ENCODE data around the gene OTOA. TPM values are rescaled to one million over a fixed set of nuclear protein-coding genes. Genes with fewer than 3 reads are reported as not detected.
"Not testable (repeated sequence)": the region's sequence is repeated elsewhere in the genome, so short reads cannot be mapped to it uniquely, and the experiment has no call there.

OTOA gene
- total RNA-seq, 1 experiment from 2014 or later, result not detected

DNA sequence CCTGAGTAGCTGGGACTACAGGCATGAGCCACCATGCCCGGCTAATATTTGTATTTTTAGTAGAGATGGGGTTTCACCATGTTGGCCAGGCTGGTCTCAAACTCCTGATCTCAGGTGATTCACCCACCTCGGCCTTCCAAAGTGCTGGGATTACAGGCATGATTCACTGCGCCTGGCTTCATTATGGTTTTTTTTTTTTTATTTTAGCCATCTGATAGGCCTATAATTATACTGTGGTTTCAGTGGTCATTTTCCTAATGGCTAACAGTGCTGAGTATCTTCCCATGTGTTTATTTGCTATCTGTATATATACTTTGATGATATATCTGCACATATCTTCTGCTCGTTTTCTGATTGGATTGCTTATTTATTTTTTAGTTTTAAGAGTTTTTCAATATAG lies 10.7 kb downstream of the OTOA start:
- DNase-seq (ENCODE audit: low spot score), result peak; percentile 34

DNA sequence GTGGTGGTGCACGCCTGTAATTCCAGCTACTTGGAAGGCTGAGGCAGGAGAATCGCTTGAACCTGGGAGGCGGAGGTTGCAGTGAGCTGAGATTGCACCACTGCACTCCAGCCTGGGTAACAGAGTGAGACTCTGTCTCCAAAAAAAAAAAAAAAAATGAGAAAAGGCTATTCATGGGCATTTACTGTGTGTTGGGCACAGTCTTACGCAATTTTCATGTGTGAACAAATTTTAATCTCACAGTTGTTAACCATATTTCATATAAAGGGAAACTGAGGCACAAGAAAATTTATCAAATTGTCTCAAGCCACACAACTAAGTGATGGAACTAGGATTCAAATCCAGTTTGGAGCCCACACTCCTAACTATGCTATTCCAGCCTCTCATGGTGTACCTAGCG lies 16.9 kb downstream of the OTOA start:
- DNase-seq (ENCODE audit: low spot score), result not testable (repeated sequence)

DNA sequence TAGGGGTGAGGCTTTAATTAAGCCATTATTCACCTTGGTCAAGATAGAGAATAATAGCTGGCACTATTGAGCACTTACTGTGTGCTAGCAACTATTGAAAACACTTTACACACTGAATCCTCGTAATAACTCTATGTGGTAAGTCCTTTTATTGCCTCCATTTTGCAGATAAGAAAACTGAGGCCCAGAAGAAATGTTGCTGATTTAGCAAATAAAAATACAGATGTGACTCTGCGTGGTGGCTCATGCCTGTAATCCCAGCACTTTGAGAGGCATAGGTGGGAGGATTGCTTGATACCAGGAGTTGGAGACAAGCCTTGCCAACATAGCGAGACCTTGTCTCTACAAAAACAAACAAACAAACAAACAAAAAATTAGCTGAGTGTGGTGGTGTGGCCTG lies 19.4 kb downstream of the OTOA start:
- DNase-seq (ENCODE audit: low spot score), result no peak

DNA sequence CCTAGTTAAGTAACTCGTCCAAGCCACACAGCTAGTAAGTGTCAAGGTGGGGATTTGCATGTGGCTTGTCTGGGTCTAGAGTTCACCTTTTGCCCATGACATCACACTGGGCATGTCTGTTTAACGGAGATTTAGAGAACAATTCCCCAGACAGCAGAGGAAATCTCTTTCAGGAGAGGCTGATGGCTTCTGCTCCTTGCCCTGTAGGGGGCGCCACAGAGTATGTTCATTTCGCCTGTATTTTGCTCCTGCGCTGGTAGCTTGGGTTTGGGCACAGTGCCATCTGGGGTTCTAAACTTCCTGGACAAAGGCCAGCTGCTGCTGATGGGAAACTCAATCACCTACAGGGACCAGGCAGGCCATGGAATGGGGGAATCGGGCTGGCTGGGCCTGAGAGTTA lies 20.4 kb downstream of the OTOA start:
- DNase-seq (ENCODE audit: low spot score), result no peak

DNA sequence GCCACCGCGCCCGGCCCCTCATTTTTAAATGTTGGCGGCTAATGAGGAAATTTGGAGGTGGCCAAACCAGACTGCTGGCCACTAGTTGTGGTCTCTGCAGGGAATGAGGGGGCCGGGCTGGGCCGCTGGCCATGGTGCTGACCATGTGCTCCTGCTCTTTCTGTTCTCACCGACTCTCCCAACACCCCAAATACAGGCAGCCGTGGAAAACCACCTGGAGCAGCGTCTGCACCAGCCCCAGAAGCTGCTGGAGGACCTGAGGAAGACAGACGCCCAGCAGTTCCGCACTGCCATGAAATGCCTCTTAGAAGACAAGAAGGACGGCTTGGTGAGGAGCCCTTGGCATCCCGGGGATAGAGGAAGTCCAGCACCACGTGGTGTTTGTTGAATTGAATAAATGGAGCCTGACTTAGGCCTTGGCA lies 21.3 kb downstream of the OTOA start:
- DNase-seq (ENCODE audit: low spot score), result no peak

DNA sequence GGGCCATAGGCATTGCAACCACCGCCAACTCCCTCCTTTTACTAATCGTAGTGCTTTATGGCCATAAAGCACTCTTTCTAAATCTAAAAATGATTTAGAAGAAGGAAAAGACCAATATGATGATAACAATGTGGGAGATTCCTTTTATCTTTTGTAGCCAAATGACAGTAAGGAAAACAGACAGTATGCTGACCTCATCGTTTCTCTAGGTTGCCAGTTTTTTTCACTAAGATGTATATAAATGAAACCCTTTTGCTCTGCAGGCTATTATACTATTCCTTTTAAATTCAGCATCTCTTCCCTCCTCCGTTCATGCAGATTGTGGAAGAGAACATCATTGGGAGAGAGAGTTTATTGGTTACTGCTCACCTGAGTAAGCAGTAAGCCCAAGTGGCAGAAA lies 25.3 kb downstream of the OTOA start:
- DNase-seq (ENCODE audit: low spot score), result no peak

DNA sequence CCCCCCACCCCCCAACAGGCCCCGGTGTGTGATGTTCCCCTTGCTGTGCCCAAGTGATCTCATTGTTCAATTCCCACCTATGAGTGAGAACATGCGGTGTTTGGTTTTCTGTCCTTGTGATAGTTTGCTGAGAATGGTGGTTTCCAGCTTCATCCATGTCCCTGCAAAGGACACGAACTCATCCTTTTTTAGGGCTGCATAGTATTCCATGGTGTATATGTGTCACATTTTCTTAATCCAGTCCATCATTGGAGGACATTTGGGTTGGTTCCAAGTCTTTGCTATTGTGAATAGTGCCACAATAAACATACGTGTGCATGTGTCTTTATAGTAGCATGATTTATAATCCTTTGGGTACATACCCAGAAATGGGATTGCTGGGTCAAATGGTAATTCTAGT lies 27.2 kb downstream of the OTOA start:
- not testable (repeated sequence) for DNase-seq (ENCODE audit: low spot score)

DNA sequence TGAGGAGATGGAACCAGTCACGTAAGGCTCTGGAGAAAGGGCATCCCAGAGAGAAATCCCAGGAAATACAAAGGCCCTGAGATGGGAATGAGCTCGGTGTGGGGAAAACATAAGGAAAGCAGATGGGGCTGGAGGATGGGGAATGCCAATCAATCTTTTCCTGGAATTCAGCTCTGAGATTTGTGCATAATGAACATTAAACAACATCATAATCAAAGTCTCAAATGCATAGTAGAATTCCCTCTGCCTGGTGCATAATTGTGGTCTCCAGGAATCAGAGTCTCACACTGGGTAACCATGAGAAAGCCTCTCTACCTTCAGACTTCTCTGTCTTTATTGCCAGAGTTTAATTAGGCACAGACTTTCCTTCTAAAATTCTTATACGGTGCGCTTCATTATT lies 30.8 kb downstream of the OTOA start:
- DNase-seq (ENCODE audit: low spot score), result no peak

DNA sequence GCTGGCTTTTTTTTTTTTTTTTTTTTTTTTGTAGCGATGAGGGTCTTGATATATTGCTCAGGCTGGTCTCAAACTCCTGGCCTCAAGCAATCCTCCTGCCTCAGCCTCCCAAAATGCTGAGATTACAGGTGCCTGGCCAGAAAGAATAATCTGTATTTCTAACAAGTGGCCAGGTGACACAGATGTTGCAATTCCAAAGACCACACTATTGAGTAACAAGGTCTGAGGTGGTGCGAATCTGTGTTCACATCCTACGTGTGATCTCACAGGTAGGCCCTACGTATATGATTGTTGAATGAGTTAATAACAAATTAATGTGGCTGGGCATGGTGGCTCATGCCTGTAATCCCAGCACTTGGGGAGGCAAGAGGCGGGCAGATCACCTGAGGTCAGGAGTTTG lies 33.3 kb downstream of the OTOA start:
- no peak for DNase-seq (ENCODE audit: low spot score)

DNA sequence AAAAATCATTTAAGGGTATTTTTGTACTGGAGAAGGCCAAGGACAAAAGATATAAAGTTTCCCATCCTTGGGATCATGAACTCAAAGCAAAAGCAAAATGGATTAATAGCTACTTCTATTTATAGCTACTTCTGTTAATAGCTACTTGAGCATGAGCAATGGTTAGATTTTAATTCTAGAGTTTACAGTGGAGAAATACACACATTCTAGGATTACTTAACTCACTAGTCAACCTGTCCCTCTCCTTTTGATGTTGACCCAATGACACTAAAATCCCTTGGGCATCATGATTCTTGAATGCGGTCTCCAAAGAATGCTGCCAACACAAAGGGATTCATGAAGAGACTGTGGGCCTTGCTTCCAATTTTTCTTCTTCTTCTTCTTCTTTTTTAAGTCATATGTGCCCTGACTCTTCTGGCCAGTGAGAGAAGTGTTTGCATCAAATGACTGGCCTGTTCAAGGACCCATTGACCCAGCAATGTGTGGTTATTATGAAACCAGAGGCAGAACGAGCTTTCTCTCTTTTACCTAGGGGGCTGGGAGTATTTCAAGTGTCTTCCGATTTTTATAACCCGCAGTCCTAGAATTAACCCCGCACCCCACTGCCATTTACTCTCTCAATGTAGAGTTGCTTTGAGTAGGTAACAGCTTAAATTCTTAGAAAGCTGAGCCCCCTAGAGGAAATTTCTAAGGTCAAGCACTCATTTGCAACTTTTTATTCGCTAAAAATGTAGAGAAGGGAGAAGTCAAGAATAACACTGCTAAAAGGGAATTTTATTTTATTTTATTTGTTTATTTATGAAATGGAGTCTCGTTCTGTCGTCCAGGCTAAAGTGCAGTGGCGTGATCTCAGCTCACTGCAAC lies 34.6 kb downstream of the OTOA start:
- no peak for DNase-seq (ENCODE audit: low spot score)

DNA sequence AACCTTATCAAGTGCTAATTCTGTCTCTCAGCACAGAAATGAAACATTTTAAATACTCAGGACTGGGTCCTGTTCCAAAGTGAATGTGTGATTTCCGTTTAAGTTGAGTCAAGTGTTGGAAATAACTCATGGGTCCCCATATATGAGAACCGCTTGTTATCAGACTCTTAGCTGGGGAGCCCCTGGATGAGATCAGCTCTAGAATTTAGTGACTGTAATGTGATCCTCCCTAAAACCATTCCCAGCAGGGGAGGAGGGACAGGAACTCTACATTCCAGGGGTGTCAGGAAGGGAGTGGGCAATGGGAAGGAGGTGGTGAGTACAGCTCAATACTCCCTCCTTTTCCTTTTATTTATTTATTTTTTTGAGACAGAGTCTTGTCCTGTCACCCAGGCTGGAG lies 37.5 kb downstream of the OTOA start:
- DNase-seq (ENCODE audit: low spot score), result no peak

DNA sequence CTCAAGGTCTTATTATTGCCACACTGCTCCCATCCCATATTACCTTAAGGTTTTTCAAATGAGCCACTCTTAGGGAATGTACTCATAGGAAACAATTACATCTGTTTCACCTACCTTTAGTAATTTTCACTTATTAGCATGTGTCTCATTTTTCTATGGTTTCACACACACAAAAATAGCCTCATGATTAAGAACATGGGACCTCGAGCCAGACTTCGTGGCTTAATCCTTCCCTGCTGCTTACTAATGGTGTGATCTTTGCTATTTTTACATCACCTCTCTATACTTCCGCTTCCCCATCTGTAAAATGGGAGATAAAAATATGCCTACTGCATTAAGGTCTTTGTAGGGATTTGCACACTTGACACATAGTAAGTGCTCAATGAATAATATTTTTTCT lies 38.5 kb downstream of the OTOA start:
- no peak for DNase-seq (ENCODE audit: low spot score)

DNA sequence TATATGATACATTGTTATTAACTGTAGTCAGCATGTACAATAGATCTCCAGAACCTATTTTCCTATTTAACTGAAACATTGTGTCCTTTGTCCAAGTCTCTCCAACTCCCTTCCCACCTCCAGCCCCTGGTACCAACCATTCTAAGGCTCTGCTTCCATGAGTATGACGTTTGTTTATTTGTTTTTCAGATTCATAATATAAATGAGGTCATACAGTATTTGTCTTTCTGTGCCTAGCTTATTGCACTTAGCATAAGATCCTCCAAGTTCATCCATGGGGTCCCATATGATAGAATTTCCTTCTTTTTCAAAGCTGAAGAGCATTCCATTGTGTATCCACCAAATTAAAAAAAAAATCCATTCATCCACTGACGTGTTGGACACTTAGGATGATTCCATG lies 39.4 kb downstream of the OTOA start:
- DNase-seq (ENCODE audit: low spot score), result no peak

DNA sequence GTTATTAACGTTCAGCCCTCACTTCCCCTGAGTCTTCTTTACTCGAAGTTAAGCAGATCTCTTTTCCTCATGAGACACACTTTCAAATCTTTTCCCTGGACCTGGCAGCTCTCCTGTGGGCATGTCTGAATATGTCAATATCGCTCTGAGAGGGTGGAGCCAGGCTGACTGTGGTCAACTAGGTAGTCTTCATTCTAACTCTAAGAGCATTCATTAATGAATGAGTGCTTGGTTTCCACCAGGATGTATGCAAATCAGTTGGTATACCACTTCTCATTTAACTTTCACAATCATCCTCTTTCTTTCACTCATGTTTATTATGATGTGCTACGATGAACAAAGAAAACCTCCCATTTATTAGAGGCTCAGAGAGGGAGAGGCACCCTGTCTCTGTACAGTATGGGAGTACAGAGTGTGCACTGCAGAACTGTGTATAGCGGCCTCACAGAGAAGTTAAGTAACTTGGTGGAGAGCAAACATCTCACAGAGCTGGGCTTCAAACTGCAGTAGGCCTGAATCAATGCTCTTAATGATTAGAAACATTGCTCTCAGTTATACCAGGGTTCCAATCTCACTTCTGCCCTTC lies 39.9 kb downstream of the OTOA start:
- no peak for DNase-seq (ENCODE audit: low spot score)

DNA sequence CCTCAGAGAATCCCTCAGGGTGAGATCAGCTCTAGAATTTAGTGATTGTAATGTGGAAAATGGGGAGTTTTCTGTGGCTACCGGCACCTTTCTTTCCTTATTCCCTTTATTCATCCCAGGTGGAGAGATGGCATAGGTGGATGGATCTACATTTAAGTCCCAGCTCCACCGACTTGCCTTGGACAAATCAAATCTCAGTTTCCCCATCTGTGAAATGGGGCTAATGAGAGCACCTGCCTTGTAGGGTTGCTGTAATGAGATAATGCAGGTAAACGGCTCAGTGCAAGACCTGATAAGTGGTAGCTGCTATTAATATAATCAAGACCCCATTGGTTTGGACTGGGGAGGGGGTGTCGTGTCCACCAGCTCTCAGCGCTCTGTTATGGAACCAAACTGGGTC lies 40.5 kb downstream of the OTOA start:
- no peak for DNase-seq (ENCODE audit: low spot score)

DNA sequence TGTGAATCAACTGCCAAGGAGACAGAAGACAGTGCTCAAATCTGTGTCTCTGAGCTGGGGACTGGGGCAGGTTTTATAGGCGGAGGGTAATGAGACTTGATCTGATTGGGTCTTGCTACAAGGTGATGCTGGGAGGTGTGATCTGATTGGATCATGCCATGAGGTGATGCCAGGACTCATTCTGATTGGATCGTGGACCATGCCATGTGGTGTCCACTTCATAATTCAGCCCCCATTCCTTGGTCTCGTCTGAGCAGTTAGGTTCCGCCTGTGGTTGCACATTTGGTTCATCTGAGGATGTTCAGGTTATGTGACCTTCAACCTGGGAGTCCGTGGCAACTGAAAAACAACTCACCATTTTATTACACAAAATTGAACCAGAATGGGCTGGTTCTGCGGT lies 41.0 kb downstream of the OTOA start:
- DNase-seq (ENCODE audit: low spot score), result no peak

DNA sequence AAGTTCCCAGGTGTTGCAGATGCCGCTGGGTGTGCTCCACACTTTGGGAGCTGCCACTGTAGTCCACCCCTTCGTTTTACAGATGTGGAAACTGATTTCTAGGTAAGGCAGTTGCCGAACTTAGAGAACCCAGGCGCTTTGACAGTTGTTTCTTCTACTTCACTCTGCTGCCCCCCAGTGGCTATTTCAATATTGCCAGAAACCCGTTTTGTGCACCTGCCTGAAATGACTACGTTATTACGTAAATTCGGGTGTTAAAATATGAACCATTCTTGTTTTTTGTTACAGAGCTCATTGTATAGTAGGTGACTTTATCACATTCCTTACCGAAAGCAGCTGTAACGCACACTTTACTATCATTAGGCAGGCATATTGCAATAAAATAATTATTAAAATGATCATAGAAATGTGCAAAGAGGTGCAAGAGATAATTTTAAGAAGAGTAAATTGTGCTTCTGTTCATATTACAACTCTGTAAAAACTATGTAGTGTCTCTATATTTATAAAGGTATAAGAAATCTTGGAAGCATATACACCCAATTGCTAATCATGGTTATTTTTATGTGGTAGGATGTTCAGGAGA lies 44.9 kb downstream of the OTOA start:
- peak; percentile 37 for DNase-seq (ENCODE audit: low spot score)

DNA sequence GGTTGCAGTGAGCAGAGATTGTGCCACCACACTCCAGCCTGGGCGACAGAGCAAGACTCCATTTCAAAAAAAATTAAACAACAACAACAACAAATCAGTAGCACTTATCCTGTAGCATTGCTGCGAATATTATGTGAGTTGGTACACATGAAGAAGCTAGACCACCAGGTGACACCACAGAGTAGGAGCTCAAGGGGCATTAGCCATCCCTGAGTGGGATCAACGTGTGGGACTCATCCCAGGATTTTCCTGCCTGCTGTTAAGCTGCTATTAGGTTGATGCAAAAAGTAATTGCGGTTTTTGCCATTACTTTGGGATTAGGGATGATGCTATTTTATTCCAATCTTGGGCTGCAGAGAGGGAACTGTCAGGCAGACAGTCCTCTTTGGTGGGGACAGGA lies 47.2 kb downstream of the OTOA start:
- no peak for DNase-seq (ENCODE audit: low spot score)

DNA sequence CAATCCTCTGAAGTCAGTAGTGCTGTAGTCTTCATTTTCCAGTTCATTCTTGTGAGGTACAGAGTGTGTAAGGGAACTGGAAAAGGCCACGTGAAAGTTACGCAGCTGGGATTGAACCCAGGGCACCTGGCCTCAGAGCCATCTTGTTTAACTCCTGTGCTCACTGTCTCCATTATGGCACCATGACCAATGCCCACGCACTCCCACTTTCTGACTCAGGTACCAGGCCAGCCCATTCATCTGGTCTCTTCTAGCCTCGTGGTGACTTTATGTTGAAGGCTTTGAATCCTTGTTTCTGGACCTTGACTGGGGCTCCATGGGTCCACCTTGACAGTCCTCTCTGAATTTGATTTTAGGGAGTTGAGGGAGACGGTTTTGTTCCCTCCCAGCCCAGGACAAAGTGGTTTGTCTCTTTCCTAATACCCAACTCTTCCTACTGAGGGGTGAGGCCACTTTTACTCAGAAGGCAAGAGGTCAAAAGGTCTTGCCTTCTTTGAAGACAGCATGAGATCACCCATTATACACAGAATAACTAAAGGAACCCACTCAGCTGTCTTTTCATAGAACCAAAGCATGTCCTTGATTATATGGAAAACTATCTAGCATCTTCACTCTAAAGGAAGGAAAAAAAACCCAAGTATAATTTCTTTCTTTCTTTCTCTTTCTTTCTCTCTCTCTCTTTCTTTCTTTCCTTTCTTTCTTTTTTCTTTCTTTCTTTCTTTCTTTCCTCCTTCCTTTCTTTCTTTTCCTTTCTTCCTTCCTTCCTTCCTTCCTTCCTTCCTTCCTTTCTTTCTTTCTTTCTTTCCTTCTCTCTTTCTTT lies 50.0 kb downstream of the OTOA start:
- DNase-seq (ENCODE audit: low spot score), result no peak

DNA sequence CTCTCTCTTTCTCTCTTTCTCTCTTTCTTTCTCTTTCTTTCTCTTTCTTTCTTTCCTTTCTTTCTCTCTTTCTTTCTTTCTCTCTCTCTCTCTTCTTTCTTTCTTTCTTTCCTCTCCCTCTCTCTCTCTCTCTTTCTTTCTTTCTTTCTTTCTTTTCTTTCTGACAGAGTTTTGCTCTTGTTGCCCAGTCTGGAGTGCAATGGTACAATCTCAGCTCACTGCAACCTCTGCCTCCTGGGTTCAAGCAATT lies 50.5 kb downstream of the OTOA start:
- not testable (repeated sequence) for DNase-seq (ENCODE audit: low spot score)

DNA sequence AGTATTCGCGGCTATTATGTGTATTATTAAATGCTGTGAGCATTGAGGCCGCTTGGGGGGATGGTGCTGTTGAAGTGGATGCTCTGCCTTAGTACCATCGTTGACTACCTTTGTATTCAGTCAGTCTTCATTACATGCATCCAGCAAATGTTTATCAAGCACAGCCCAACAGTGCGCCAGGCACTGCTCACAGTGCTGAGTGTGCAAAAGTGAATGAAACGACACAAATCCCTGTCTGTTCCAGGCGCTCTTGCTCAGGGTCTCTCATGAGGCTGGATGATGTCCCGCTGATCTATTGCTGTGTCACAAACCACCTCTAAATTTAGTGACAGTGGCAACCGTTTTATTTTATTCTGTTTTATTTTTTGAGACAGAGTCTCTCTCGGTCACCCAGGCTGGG lies 53.8 kb downstream of the OTOA start:
- DNase-seq (ENCODE audit: low spot score), result no peak

DNA sequence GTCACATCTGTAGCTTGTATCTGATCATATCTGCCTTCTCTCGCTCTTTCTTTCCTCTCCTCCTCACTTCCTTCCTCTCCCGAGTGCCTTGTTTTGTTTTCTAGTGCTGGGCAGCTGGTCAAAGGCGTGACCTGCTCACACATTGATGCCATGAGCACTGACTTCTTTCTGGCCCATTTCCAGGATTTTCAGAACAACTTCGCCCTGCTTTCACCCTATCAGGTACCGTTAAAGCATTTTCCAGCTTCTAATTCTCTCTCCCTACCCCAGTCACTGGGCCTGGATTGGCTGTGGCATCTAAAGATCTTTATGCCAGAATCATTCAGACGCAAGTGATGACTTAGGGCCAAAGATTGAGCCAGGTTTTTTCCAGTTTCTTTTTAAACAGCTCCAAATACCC lies 55.5 kb downstream of the OTOA start:
- no peak for DNase-seq (ENCODE audit: low spot score)

DNA sequence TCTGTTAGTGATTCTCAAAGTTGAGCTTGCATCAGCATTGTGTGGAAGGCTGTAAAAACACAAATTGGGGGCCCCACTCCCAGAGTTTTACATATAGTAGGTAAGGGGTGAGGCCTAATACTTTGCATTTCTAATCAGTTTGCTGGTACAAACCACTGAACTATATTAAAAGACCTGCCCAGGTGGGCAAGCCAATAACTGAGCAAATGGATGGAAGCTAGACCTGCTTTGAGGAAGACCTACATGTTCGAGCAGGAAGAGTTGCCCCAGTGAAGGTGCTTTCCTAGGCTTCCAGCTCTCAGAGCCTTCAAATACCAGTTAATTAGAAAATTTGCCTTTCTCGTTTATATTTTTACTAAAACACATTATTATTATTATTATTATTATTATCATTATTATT lies 56.8 kb downstream of the OTOA start:
- no peak for DNase-seq (ENCODE audit: low spot score)
